ENCODE measurements around the gene DEPP1.
"Not testable (repeated sequence)": the region's sequence is repeated elsewhere in the genome, so short reads cannot be mapped to it uniquely, and the experiment has no call there.

DEPP1 gene, protein sequence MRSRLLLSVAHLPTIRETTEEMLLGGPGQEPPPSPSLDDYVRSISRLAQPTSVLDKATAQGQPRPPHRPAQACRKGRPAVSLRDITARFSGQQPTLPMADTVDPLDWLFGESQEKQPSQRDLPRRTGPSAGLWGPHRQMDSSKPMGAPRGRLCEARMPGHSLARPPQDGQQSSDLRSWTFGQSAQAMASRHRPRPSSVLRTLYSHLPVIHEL

DNA sequence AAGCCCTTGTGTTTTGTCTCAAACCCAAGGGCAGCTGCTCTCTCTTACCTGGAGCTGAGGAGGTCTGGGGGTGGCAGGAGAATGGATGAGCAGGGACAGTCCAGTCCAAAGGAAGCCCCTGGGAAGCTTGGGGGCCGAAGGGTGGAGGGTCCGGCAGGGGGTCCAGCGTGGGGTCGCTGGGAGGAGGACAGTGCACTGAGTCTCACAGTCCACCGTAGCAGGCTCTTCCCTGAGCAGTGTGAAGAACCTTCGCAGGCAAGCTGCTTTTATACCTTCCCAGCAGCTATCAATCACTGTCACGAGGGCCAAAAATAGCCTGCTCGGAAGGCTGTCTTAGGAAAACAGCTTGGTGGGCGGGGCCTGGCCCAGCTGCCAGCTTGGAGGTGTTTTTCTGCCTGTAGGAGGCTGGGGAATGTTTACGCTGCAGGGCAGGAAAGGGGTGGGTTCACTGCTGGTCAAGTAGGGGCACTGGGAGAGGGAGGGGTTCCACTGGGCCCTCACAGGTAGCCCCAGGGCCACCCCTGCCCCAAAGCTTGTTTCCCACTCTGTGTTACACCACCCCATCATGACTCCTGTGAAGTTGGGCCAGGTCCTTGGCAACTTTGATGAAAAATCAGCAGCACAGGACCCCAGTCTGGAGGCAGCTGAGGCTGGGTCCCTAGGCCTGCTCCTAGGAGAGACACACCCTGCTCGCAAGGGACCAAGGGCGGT is at the start of gene DEPP1:
Gene DEPP1, minus strand, starts transcription at position 240 of the 711 bp plus-strand sequence. CDS start 779 bp downstream, outside the sequence.
- no peak for DNase-seq

DNA sequence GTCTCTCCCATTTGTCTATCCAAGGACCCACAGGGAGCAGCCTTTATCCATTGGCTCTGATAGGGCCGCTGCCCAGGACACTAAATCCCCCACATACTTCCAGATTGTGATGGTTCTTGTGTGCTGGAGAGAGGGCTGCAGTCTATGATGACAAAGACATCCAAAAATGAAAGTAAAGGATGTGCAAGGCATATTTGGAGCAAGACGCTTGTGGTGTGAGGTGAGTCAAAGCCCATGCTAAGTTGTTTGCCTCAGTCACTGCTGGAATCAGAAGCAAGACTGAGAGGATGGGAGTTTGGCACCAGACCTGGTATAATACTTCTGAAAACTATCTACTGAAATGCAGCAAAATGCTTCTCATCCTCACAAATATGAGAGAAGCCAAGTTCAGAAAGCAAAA is 44.8 kb upstream of the DEPP1 start:
- no peak for DNase-seq

DNA sequence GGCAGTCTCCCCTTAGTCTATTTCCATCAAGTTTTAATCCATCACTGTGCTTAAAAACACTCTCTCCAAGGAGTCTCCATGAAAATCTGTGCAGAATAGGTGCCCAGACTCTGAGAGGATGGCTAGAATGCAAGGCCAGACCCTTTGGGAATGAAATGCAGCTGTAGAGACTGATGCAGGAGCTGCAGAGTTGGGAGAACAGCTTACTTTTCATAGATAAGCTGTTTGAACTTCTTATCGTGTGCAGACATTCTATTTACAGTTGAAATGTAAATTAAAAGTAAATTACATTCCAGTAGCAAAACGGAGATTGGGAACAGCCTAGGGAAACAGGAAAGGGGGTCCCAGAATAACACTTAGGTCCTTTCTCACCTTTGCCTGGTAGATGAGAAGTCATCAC is 37.0 kb upstream of the DEPP1 start:
- DNase-seq = no peak

DNA sequence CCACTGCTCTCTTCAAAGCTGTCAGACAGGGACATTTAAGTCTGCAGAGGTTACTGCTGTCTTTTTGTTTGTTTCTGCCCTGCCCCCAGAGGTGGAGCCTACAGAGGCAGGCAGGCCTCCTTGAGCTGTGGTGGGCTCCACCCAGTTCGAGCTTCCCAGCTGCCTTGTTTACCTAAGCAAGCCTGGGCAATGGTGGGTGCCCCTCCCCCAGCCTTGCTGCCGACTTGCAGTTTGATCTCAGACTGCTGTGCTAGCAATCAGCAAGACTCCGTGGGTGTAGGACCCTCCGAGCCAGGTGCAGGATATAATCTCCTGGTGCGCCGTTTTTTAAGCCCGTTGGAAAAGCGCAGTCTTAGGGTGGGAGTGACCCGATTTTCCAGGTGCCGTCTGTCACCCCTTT is 35.9 kb upstream of the DEPP1 start:
- DNase-seq = not testable (repeated sequence)

DNA sequence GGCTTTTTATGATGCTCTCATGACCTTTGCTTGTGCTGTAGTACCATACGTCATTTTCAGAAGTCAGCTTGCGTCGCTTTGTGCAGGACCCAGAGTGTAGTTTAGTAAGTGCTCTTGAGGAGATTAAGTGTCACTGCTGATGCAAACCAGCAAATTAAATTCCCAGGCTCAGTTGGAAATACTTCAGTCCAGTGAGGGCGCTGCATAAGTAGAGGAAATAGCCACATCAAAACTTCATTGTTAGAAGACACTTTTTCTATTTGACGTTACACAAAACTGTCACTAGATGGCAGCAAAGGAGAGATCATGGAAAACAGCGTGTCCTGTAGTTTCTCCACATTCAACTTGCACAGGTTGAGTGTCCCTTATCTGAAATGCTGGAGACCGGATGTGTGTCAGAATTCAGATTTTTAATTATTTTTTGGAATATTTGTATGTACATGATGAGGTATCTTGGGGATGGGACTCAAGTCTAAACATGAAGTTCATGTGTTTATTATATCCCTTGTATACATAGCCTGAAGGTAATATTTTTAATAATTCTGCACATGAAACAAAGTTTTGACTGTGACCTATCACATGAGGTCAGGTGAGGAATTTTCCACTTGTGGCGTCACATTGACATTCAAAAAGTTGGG is 30.0 kb upstream of the DEPP1 start:
- no peak for DNase-seq

DNA sequence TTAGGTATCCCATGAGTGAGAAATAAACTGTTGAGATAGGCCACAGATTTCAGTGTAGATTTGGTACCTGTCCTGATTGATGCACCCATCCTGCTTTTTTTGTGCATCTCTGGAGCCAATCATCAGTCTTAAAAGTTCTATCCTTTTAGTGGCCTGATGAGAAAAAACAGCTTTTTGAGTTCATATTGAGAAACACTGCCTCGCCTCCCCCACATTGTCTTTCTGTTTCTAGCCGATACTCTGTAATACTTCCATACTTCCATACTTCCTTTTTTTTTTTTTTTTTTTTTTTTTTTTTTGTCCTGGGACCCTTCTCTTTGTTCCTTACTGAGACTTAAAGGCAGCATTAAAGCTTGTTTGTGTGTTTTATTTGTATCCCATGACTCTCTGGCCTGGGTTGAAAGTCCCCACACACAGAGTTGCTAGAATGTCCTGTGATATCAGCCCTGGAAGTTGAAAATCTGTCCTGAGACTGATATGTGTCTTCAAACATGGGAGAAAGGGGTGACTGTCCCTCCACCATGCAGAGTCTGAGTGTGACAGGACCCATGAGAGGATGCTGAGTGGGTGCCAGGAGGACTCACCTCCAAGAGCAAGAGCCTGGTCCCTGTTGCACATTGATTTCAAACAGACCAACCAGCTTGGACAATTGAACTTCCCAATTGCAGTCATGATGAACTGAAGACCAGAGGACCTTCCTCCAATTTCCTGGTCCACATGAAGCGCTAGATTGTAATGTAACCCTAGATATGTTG is 27.8 kb upstream of the DEPP1 start:
- no peak for DNase-seq

DNA sequence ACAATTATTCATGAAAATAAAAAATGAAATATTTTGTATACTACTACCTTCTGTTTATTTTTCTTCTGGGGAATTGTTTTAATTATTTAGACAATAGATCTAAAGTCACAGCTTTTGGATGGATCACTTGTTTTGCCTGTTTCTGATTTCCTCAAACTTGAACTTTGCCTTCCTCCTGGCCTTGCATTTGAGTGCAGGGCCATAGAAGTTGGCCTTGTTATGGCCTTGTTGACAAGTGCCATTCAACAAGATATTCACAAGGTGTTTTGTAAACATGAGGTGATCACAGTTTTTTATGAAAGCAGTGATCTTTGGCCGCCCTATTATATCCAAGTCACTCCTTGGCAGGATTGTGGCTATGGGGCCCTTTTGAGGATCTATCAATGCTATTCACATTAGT is 26.7 kb upstream of the DEPP1 start:
- no peak for DNase-seq

DNA sequence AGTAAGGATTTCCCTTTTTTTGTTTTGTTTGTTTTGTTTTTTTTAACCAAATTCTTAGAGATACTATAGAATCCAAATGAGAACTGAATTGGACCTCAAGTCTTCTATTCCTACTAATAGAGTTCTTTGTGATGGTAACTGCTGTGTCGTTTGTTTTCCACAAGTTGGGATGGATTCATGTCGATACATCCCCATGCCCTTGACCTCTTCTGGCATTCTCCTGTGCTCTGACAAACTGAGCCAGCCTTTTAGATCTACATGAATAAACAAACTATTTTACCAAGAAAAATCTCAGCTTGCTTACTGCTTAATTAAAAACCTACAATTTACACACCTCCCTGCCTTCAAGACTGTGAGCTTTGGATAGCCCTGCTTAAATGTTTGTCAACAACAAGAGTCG is 26.1 kb upstream of the DEPP1 start:
- DNase-seq = no peak

DNA sequence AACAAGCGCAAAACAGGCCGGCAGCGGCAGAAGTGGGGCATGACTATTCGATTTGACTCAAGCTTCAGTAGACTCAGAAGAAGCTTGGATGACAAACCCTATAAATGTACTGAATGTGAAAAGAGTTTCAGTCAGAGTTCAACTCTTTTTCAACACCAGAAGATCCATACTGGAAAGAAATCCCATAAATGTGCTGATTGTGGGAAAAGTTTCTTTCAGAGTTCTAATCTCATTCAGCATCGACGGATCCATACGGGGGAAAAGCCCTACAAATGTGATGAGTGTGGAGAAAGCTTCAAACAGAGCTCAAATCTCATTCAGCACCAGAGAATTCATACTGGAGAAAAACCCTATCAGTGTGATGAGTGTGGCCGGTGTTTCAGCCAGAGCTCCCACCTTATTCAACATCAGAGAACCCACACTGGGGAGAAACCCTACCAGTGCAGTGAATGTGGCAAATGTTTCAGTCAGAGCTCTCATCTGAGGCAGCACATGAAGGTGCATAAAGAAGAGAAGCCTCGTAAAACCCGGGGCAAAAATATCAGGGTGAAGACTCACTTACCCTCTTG is 24.9 kb upstream of the DEPP1 start:
- no peak for DNase-seq

DNA sequence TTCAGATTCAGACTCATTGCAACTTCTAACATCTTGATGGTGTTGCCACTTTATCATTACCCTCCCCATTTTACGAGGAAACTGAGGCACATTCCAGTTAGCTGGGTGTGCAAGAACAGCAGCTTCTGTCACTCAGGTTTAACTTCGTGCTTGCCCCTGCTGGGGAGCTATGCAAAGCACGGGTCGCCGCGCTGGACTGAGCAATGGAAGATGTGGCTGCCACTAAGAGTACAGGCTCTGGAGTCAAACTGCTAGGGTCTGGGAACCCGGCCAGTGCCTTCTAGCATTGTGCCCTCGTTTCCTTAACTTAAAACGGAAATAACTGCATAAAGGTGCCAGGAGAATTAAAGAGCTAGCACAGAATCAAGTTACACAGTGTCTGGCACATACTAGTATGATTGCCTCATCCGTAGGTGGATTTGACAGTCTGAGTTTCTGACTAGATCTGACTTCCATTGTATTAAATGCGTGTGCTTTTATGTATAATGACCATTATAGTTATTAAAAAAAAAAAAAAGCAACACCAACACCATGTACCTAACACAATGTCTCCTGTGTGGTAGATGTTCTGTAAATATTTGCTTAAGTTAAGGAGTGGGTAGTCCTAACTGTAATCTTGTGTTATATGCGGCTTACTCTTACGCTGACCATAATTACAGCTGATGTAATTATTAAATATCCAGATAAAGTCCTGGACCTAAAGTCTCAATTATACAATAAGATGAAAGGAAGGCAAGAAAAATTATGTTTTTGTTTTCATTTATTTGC is 23.0 kb upstream of the DEPP1 start:
- peak; percentile 52 for DNase-seq

DNA sequence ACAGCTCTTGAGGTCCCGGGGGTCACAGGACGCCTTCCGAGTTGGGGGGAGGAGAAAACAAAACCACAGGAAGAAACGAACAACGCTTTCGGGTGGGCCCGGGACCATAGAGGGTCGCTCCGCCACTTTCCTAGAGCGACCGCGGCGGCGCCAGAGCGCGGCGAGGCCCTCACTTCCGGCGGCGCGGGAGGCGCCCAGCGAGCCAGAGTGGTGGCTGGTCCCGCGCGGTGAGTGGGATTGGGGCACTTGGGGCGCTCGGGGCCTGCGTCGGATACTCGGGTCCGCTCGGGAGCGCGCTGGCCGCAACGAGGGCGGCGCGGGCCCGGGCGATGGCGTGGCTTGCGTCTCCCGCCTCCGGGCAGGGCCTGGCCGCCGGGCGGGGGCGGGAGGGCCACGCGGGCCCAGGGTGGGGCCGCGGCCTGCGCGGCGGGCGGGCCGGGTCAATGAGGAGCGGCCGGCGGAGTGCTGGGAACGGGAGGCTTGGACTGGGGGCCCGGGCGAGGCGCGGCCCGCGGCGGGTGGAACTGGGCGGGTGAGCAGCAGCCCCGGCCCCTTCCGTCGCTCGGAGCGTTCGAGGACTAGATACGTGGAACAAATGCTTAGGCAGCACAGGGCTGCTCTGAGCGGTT is 22.3 kb upstream of the DEPP1 start, which contains the start of gene ZNF22:
Gene ZNF22, plus strand, starts transcription at position 172 of the 629 bp plus-strand sequence. CDS start 2,446 bp downstream, outside the sequence.
- peak; percentile 68 for DNase-seq

DNA sequence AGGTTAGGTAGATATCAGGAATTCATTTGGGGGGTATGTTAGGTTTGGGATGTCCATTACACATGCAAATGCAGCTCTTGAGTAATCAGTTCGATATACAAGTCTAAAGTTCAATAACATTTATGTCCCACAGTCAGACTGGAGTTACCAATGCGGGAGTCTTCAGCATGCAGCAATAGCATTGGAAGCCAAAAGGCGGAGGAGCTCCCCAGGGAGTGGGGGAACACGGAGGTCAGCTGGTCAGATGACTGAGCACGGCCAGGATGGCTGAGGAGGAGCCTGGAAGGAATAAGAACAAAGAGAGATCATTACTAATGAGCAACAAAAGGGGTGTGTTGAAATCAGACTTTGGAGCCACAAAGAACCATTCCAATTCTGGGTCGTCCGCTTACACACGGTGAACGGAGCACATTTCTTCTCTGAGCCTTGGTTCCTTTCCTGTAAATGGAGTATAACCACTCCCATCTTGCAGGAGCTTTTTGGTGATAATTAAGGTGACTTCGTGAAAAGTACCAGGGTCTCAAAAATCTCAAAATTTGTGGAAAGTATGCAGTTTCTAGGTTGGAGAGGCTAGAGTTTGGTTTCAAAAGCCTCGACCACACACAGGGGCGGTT is 21.6 kb upstream of the DEPP1 start:
- no peak for DNase-seq

DNA sequence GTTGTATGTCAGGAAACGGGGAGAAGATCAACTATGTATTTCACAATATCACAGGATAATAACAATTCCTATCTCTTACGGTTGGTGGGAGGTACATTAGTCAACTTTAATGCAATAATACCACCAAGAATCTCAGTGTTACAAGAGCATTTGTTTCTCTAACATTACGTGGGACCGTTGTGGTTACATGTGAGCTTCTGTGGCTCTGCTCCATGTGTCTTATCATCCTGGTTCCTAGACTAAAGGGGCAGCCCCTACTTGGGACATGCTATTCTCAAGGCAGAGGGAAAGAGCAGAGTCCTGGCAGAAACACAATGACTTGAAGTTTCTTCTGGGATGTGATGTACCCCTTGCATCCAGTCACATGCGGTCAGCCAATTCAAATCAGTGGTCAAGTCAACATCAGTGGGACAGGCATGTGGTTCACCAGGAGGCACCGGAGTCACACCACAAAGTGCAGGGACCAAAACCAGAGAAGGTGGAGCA is 19.6 kb upstream of the DEPP1 start:
- no peak for DNase-seq

DNA sequence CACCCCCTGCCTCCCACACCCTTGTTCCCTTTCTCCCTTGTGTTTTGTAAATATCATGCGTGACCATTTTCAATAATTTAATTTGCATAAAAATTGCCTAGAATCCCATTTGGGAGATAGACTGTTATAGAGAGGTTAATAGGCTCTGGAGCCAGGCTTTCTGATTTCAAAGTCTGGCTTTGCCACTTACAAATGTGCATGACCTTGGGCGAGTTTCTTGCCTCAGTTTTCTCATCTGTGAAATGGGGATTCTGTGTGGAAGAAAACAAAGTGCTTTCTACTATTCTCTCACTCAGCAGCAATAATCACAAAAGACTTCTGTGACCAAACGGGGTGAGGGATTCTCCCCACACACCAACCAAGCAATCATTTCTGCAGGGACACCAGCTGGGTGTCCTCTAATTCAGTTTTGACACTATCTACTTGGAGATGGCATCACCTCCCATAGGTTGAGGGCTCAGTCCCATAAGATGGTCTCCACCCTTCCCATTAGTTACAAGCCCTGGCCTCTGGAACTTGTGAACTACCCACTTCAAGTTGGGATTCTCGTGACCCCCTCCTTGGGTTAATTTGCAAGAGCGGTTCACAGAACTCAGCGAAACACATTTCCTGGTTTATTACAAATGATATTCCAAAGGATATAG is 18.6 kb upstream of the DEPP1 start:
- no peak for DNase-seq

DNA sequence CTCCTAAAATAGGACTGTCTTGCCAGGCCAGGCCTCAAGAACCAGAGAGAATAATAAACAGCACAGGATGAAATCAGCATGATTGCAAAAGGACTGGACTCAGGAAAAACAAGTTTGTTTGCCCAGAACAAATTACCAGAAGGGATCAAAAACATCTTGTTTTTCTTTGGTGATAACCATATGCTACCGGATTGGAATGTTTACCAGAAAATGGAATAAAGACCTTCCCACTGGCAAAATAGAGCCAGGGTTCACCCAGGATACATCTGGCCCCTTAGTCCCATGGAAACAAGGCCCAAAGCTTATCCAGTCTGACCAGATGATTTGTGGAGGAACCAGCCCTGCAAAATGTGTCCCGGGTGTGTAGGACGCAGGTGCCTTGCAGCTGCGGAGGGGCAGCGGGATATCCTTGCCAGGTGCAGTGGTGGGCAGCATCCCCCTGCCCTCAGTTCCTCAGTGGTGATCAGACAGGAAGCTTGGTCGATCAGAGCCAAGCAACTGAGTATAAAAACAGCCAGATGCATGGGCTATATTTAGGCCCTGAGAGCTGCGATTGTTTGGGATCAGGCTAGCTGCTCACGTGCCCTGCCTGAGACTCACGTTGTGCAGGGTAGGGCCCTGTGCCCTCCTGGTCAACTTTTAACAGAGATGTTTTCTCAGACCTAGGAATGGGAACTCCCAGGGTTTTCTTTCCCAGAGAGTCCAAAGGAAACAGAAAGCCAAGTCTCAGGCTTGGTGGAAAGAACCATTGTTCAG is 17.5 kb upstream of the DEPP1 start:
- no peak for DNase-seq

DNA sequence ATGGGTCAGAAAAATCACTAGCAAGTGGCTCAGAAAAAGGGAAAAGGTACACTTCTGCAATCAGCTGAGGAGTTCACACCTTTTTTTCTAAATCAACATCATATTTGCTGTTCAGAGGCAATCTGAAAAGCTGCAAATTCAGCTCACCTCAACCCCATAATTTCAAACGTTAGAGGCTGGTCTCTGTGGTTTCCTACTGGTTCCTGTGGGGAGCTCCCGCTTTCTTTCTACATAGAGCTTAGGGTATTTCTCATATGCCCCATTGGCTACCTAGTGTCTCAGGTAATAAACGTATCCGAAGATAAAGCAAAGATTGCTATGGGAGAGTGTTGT is 16.9 kb upstream of the DEPP1 start:
- DNase-seq = no peak

DNA sequence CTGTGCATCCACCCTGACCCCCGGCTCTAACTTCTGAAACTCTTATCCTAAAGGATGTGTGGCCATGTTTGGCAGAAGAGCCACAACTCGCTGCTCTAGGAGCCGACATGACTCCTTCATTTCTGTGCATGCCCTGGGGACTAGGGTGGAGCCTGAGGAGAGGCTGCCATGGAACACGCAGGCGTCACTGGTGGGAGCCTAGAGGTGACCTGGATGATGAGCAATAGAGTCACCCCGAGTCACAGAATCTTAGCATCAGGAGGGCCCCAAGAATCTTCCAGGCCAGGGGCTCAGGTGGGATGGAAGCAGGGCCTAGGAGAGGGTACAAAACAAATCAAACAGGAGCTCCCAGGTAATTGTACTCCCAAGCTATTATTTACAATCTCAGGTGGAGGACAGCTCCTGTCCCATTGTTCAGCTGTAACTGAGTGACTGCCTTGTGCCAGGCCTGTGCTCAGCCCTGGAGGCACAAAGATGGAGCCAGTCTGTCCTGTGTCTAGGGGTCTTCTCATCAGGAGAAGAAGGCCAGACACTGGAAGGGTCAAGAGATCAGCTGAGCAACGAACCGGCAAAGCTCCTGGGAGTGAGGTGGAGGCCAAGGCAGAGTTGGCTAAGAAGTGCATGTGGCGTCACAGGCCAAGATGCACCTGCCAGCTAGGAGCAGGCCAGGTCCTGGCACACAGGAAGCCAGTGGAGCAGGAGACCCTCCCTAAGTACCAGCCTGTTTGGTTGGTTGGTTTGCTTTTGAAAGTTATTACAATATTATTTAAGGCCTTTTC is 16.3 kb upstream of the DEPP1 start:
- DNase-seq = no peak

DNA sequence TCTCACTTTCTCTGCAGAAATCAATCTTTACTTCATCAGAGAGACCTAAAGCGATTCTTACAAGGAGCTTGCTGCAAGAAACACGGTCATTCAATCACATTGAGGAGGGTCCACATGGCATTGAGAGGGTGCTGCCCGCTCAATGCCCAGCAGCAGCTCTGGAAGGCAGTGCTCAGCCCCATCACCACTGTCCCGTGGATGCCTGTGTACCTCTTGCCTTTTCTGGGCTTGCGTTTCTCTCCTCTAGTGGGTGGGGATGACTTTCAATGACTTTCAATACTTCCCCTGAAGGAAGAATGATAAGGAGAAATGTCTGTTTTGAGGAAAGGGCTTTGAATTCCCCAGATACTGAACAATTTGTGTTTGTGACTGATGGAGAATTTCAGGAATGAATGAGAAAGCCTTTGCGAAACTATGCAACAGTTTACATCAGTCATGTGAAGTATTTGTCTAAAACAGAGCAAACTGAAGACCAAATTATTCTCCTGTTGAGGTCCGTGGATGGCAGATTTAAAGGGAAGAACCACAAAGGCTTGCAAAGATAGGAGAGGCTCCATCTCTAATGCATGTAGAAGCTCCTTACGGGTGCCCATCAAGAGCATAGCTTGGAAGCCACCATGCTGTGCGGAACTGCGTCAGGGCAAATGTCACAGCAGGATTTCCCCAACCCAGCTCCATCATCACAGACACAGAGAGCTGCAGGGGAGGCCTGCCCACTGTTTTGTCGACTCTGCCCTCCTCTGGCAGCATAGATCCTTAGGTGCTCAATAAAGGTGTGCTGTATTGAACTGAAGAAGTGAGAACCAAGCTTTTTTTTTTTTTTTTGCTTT is 15.5 kb upstream of the DEPP1 start:
- DNase-seq = no peak

Measured in activated naive CD4-positive, alpha-beta T cell treated with anti-CD3 and anti-CD28 coated beads, Interleukin-2, amount 50 U/mL, for 16 hours (primary cell).